ENCODE measurements around the gene MOAP1. TPM values are rescaled to one million over a fixed set of nuclear protein-coding genes. Genes with fewer than 3 reads are reported as not detected.

Gene MOAP1
- total and polyA plus RNA-seq, 2 of the 8 experiments (the other 6 are each of a cell fraction or from before 2014, with no cell fraction given) = 18.3 to 20.1 TPM

GRCh38 chr14:93223565-93223964 is 38.9 kb upstream of the MOAP1 start:
- H3K36me3 ChIP-seq (ENCODE audit: control insufficient read depth in 2 of 4, insufficient read depth in 4 of 4, low read length in 3 of 4) = peaks cover 7 to 37% (median 23%) of the 10 kb centered on the region in 4 experiments; a peak in 6 of 8 replicates
- no peak overlapping the region for H2BK5ac ChIP-seq (ENCODE audit: low read depth, low read length)
- DNase-seq (ENCODE audit: low read depth in 1 of 2, low spot score in 2 of 2) (no peak), FAIRE-seq (no peak)
- CTCF ChIA-PET (ENCODE audit: partially characterized antibody) = interaction anchor here (1.2 to 1.4 kb wide), 2 partner anchors 16 to 313 kb away, joined by 3 to 4 read pairs; partner anchors contain the start of genes GON7 and UBR7
- 97% methylated on average over 26 of the region's 27 CpGs; no CpG with 5 or more reads in 1 of the 2 experiments for WGBS, 2 experiments (ENCODE audit: extremely low coverage in 1 of 2, insufficient coverage in 1 of 2, insufficient read length in 1 of 2, insufficient replicate concordance in 2 of 2, low coverage in 1 of 2, low lambda C conversion rate in 2 of 2, missing lambda C conversion rate in 1 of 2)
- H2AFZ ChIP-seq (ENCODE audit: low read length) = no peak overlapping the region
- H3K27me3 ChIP-seq (replicated peaks in 1 of 4; ENCODE audit: control insufficient read depth in 3 of 4, extremely low read depth in 1 of 4, insufficient read depth in 3 of 4, low read length in 3 of 4) = no peaks in the 10 kb centered on the region; a peak in 1 of 7 replicates
- no peak overlapping the region for H3K14ac ChIP-seq (ENCODE audit: insufficient read length)
- no peaks in the 10 kb centered on the region for H3K79me1 ChIP-seq (ENCODE audit: low read depth, low read length)
- no peak overlapping the region for H3K4me3 ChIP-seq (ENCODE audit: extremely low read depth in 1 of 4, insufficient read depth in 2 of 4, low read depth in 3 of 4, low read length in 4 of 4)
- POLR2A ChIA-PET (ENCODE audit: partially characterized antibody) = no interaction called here
- no peak overlapping the region for H2AK5ac ChIP-seq (ENCODE audit: low read depth, low read length)
- TF ChIP-seq RXRA (IDR thresholded peaks at IDR 0.05; ENCODE audit: insufficient read depth, low read depth, low read length) (no peak), TCF12 (IDR thresholded peaks at IDR 0.05; ENCODE audit: low read depth, low read length) (no peak), ZNF274 (IDR thresholded peaks at IDR 0.05; ENCODE audit: borderline replicate concordance, extremely low read depth, low read length) (no peak), ASH2L (IDR thresholded peaks at IDR 0.05; ENCODE audit: low read length) (no peak), SP2 (IDR thresholded peaks at IDR 0.05; ENCODE audit: low read length) (no peak), SUZ12 (IDR thresholded peaks at IDR 0.05; ENCODE audit: low read length) (no peak), ATF3 (IDR thresholded peaks at IDR 0.05; ENCODE audit: insufficient read depth, low read depth, low read length) (no peak), POLR2AphosphoS5 (IDR thresholded peaks at IDR 0.05; ENCODE audit: low read depth, low read length) (no peak), E2F6 (IDR thresholded peaks at IDR 0.05) (no peak), CTBP2 (IDR thresholded peaks at IDR 0.05; ENCODE audit: borderline replicate concordance, insufficient read depth, insufficient read length, low read length) (no peak), HDAC2 (IDR thresholded peaks at IDR 0.05; ENCODE audit: borderline replicate concordance in 1 of 2, low read depth in 2 of 2, low read length in 2 of 2) (no peak)
- no peak overlapping the region for H4K91ac ChIP-seq (replicated peaks; ENCODE audit: insufficient read length, low read length)
- H3K79me2 ChIP-seq (ENCODE audit: control insufficient read depth in 1 of 2, insufficient read depth in 2 of 2, low read length in 2 of 2) = no peaks in the 10 kb centered on the region
- no peak overlapping the region for H2BK12ac ChIP-seq (ENCODE audit: low read depth, low read length)
- no peak overlapping the region for H3K27ac ChIP-seq (ENCODE audit: low read depth, low read length)
- no peak overlapping the region for H3K23ac ChIP-seq (ENCODE audit: insufficient read length)
- H2BK15ac ChIP-seq (ENCODE audit: low read length) = no peak overlapping the region
- no peaks in the 10 kb centered on the region for H3K23me2 ChIP-seq (ENCODE audit: low read depth, low read length)
- H2BK120ac ChIP-seq (replicated peaks; ENCODE audit: low read depth, low read length) = no peak overlapping the region
- no peak overlapping the region for H3K4me2 ChIP-seq (ENCODE audit: insufficient read depth in 1 of 2, low read depth in 2 of 2, low read length in 2 of 2)
- no peak overlapping the region for H3K56ac ChIP-seq (replicated peaks; ENCODE audit: insufficient read length, low read depth, low read length)
- H3K4me1 ChIP-seq (replicated peaks in 1 of 4; ENCODE audit: control insufficient read depth in 3 of 4, insufficient read depth in 4 of 4, low read length in 3 of 4) = no peaks in the 10 kb centered on the region
- H3K4ac ChIP-seq (replicated peaks; ENCODE audit: insufficient read length, low read depth, low read length) = no peak overlapping the region
- no peak overlapping the region for H3K9ac ChIP-seq (replicated peaks in 1 of 4; ENCODE audit: extremely low read depth in 1 of 4, low read depth in 3 of 4, low read length in 3 of 4)
- no peaks in the 10 kb centered on the region for H4K20me1 ChIP-seq (replicated peaks in 1 of 2; ENCODE audit: control insufficient read depth in 1 of 2, insufficient read depth in 2 of 2, low read length in 2 of 2)
- H4K5ac ChIP-seq (ENCODE audit: insufficient read length, low read depth, low read length) = no peak overlapping the region
- no peak overlapping the region for H3K18ac ChIP-seq (ENCODE audit: extremely low read depth, low read length)
- no peak overlapping the region for H2BK20ac ChIP-seq (ENCODE audit: low read length)
- H3K9me3 ChIP-seq (ENCODE audit: insufficient read depth in 2 of 2, low read depth in 1 of 2, low read length in 1 of 2) = no peaks in the 10 kb centered on the region
- H4K8ac ChIP-seq (ENCODE audit: extremely low read depth, insufficient read depth, low read length) = no peak overlapping the region
